Right lobe of liver (tissue), 4 donors: ENCODE results near the gene NYNRIN.

Source experiments
- POLR2A ChIP-seq: fragments of 450-650 bp; IDR thresholded peaks from one replicate; pipeline ENCODE4 v1.6.1; 2017; ENCODE audit warnings: antibody characterized with exemption, mild to moderate bottlenecking
- TF ChIP-seq, protein P1 (sequence below), 4 donors: fragments of 200-600 bp in 3 of 4; fragments of 450-650 bp in 1 of 4; IDR thresholded peaks; one replicate each; pipeline versions ENCODE4 v1.5.1 to v1.8.0; 2016 to 2022; ENCODE audit warnings: antibody characterized with exemption in 4 of 4, mild to moderate bottlenecking in 2 of 4
- donor health status: DM: no; HTN: no; CAD: no.
- donor health status: DM: no; HTN: no; CAD: no.
- donor health status: DM: no; HTN: yes; CAD: no.

DNA sequence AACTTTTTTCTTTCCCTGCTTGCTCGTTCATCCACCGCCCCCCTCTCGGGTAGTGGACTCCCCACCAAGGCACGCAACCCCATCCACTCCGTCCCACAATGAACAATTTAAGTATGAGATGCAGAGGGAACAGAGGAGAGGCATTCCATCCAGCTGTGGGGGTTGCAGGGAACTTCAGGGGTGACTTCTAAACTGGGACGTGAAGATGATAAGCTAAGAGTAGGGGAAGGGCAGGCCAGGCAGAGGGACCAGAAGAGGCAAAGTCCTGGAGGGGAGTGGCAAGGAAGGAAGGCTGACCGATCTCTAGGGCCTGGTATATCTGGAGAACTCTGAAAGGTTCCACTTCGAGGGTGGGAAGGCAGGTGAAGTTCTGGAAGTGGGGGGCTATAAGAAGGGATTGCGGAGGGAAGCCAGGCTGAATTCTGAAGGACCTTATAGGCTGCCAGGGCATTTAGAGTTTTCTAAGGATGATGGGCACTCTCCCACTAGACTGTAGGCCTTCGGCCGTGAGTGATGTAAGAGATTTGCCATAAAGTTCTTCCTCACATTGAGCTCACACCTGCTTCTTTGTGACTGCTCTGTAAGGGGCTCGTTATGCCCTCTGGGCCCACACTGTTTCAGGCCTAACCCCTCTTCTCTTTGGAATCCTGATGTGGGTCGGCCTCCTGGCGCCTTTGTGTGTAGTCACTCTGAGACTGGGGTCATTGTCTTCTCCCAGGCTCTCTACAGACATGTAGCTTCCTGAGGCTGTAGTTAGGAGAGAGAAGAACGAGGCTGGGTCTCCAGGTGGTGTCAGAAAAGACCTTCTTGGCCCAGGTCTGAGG lies 18.7 kb upstream of the NYNRIN start:
- TF ChIP-seq, protein P1, sequence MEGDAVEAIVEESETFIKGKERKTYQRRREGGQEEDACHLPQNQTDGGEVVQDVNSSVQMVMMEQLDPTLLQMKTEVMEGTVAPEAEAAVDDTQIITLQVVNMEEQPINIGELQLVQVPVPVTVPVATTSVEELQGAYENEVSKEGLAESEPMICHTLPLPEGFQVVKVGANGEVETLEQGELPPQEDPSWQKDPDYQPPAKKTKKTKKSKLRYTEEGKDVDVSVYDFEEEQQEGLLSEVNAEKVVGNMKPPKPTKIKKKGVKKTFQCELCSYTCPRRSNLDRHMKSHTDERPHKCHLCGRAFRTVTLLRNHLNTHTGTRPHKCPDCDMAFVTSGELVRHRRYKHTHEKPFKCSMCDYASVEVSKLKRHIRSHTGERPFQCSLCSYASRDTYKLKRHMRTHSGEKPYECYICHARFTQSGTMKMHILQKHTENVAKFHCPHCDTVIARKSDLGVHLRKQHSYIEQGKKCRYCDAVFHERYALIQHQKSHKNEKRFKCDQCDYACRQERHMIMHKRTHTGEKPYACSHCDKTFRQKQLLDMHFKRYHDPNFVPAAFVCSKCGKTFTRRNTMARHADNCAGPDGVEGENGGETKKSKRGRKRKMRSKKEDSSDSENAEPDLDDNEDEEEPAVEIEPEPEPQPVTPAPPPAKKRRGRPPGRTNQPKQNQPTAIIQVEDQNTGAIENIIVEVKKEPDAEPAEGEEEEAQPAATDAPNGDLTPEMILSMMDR (IDR thresholded peaks at IDR 0.05), result no peak
- no peak for TF ChIP-seq POLR2A
